ENCODE results near the gene AHRR. TPM values are rescaled to one million over a fixed set of nuclear protein-coding genes. Genes with fewer than 3 reads are reported as not detected.

AHRR gene
- total RNA-seq, 1 donor from 2014 or later, result 2.0 TPM

DNA sequence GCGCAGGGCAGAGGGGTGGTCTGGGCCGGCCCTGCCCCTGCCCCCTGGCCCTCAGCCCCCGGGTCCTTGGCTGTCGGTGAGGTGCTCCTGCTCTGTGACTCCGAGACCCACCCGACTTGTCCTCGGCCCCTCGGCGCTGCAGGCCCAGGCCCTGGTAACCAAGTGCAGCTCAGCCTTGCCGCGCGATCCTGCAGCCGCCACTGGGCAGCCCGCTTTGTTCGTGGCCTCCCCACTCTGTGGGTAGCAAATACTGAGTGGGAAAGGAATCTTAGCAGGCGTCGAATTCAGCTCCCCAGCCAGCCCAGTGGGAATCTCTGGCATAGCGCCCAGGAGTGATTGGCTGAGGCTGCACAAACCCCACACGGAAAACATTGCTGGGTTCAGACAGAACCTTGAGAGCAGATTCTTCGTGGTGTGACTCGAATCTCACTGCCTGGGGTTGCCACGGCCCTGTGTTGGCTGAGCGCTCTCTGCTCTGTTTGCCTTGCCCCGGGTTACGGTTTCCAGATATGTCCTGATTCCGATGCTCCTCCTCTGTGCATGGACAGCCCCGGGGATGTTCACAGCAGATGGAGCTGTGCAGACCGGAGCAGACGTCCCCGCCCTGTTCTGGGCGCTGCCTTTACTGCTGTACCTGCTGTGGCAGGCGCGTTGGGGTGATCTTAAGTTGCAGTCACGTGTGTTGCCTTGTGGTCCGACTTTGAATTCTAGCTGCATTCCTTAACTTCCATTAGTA lies 108.1 kb downstream of the AHRR start:
- TF ChIP-seq, protein P1, sequence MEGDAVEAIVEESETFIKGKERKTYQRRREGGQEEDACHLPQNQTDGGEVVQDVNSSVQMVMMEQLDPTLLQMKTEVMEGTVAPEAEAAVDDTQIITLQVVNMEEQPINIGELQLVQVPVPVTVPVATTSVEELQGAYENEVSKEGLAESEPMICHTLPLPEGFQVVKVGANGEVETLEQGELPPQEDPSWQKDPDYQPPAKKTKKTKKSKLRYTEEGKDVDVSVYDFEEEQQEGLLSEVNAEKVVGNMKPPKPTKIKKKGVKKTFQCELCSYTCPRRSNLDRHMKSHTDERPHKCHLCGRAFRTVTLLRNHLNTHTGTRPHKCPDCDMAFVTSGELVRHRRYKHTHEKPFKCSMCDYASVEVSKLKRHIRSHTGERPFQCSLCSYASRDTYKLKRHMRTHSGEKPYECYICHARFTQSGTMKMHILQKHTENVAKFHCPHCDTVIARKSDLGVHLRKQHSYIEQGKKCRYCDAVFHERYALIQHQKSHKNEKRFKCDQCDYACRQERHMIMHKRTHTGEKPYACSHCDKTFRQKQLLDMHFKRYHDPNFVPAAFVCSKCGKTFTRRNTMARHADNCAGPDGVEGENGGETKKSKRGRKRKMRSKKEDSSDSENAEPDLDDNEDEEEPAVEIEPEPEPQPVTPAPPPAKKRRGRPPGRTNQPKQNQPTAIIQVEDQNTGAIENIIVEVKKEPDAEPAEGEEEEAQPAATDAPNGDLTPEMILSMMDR (IDR thresholded peaks at IDR 0.05; ENCODE audit: partially characterized antibody, unreplicated experiment), result no peak
- Mint-ChIP-seq H3K9me3 (ENCODE audit: unreplicated experiment) (peaks cover 4% of the 10 kb centered on the region), H3K4me1 (ENCODE audit: low read depth, unreplicated experiment) (peaks cover 3% of the 10 kb centered on the region), H3K4me3 (ENCODE audit: unreplicated experiment) (no peak overlapping the region), H3K27me3 (ENCODE audit: unreplicated experiment) (peaks cover 6% of the 10 kb centered on the region), H3K27ac (ENCODE audit: unreplicated experiment) (no peak overlapping the region), H3K36me3 (ENCODE audit: unreplicated experiment) (peaks cover 4% of the 10 kb centered on the region)
- peak; percentile 27 for DNase-seq

DNA sequence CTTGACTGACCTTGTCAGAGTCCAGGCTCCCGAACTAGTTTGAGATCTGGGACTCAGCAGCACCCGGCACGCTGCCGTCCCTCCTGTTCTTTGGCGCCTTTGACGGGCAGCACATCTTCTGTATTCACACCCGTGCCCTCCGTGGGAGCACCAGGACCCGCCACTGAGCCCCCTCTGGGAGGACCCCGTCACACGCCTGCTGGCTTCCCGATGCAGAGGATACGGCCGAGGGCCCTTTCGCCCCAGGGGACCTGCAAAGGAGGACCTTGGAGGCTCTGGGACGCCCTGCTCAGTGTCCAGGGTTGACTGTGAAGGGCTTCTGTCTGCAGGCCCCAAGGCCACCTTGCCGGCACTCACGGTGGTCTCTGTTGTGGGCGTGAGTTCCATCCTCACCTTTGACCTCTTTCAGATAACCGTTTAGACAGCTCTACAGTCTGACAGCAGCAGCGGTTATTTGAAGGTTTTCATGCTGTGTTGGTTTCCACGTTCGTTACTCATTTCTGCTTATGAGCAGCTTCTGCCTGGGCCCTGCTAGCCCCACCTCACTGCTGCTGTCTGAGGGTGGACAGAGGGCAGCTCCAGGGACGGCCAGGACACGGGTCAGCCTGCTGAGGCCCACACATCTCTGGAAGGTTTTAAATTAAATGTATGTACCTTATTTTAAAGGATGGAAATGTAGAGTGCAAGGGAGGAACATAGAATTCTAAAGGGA lies 108.9 kb downstream of the AHRR start:
- Mint-ChIP-seq H3K27me3 (ENCODE audit: unreplicated experiment) (peaks cover 6% of the 10 kb centered on the region), H3K36me3 (ENCODE audit: unreplicated experiment) (peaks cover 4% of the 10 kb centered on the region), H3K4me1 (ENCODE audit: low read depth, unreplicated experiment) (peaks cover 3% of the 10 kb centered on the region), H3K27ac (ENCODE audit: unreplicated experiment) (no peak overlapping the region), H3K4me3 (ENCODE audit: unreplicated experiment) (no peak overlapping the region), H3K9me3 (ENCODE audit: unreplicated experiment) (peaks cover 4% of the 10 kb centered on the region)
- TF ChIP-seq, protein P1 (IDR thresholded peaks at IDR 0.05; ENCODE audit: partially characterized antibody, unreplicated experiment), result no peak
- DNase-seq, result peak; percentile 6

DNA sequence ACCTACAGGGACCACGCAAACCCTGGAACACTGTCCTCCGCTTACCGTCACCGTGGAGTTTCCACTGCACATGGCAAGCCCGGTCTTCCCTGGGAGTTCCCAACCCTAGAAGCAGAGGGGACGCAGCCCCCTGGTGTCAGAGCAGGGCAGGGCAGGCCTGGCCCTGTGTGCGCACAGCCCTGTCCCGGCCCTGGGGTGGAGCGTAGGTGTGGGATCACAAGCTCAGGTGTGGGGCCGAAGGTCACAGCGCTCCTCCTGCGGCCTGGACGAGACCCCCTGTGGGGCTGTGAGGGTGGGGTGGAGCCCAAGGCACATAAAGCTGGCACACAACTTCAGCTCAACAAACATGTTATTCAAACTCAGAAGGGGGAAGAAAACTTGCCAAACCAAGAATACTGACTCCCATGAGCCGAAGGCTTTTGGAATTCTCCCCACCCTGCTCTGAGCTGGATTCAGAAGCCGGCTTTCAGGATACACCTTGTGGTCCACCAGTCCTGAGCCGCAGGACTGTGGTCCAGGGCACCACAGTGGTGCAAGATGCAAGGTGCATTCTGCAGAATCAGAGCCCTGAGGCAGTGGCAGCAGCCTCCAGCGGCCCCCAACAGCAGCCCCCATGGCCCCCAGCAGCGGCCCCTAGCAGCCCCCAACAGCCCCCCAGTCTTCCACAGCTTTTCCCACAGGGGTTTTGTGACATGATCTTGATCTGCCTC lies 109.6 kb downstream of the AHRR start:
- peaks cover 8% of the 10 kb centered on the region for H3K27me3 Mint-ChIP-seq (ENCODE audit: unreplicated experiment)
- H3K9me3 Mint-ChIP-seq (ENCODE audit: unreplicated experiment), result peaks cover 6% of the 10 kb centered on the region
- H3K36me3 Mint-ChIP-seq (ENCODE audit: unreplicated experiment), result peaks cover 4% of the 10 kb centered on the region
- H3K4me1 Mint-ChIP-seq (ENCODE audit: low read depth, unreplicated experiment), result peaks cover 3% of the 10 kb centered on the region
- DNase-seq, result peak; percentile 84
- H3K4me3 Mint-ChIP-seq (ENCODE audit: unreplicated experiment), result no peak overlapping the region
- no peak overlapping the region for H3K27ac Mint-ChIP-seq (ENCODE audit: unreplicated experiment)
- TF ChIP-seq, protein P1 (IDR thresholded peaks at IDR 0.05; ENCODE audit: partially characterized antibody, unreplicated experiment), result peak; percentile 88

DNA sequence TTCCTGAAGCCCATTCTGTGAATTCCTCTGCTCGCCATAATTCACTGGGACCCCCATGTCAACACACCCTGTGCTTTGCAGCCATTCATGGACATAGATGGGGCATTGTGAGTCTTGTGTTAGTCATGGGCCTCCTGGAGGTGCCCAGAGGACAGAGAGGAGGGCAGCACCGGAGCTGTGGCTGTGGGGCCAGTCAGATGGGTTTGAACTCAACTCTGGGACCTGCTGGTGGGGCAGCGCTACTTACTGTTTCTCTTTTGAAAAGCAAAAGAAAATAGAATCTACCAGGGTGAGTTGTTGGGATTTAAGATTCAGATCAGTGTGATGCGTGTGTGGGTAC lies 110.2 kb downstream of the AHRR start:
- Mint-ChIP-seq H3K27ac (ENCODE audit: unreplicated experiment) (no peak overlapping the region), H3K27me3 (ENCODE audit: unreplicated experiment) (peaks cover 10% of the 10 kb centered on the region), H3K9me3 (ENCODE audit: unreplicated experiment) (peaks cover 4% of the 10 kb centered on the region), H3K4me3 (ENCODE audit: unreplicated experiment) (no peak overlapping the region), H3K36me3 (ENCODE audit: unreplicated experiment) (peaks cover 4% of the 10 kb centered on the region), H3K4me1 (ENCODE audit: low read depth, unreplicated experiment) (peaks cover 3% of the 10 kb centered on the region)
- TF ChIP-seq, protein P1 (IDR thresholded peaks at IDR 0.05; ENCODE audit: partially characterized antibody, unreplicated experiment), result no peak
- DNase-seq, result no peak

All from glutamatergic neuron (in vitro differentiated cells).